SH-SY5Y (cell line): ENCODE results near the gene EFCAB3.

Experiments used
- GATA2 ChIP-seq: IDR thresholded peaks from 2 replicates; pipeline ENCODE4 v1.6.1; 2011; ENCODE audit warnings: mild to moderate bottlenecking, low read depth, low read length
- GATA3 ChIP-seq: IDR thresholded peaks from 2 replicates; pipeline ENCODE4 v1.6.1; 2011; ENCODE audit warnings: low read depth, mild to moderate bottlenecking, low read length, moderate library complexity

- TF ChIP-seq GATA3 (no peak), GATA2 (no peak)
Observed at GRCh38 chr17:62392908-62393307, 12.6 kb downstream of the EFCAB3 start.
